WTC11 (cell line): Measurements from ENCODE around the gene STK24. TPM values are rescaled to one million over a fixed set of nuclear protein-coding genes. Genes with fewer than 3 reads are reported as not detected.
A peak's percentile ranks its signal among the peaks of the same experiment; 100 is the strongest.

Experiments used
- ATAC-seq: fragments of 200-7000 bp; cut with Tn5 transposase; 2 replicates; pipeline ENCODE4 v1.10.0; 2021; ENCODE audit warnings: mild to moderate bottlenecking, moderate library complexity
- CTCF ChIA-PET: fragments of 300-600 bp; sonication (Branson Sonifier 250); formaldehyde crosslinking; loops from one replicate; lab custom pipeline; 2021; ENCODE audit warnings: antibody characterized with exemption; lab: Charles Lee
- POLR2A ChIA-PET: fragments of 350-600 bp; sonication (Branson Sonifier 250); formaldehyde crosslinking; loops from one replicate; lab custom pipeline; 2021; ENCODE audit warnings: antibody characterized with exemption; lab: Charles Lee
- DNase-seq: peaks from one replicate; pipeline ENCODE4 v3.0.0; 2021; ENCODE audit warnings: low spot score
- H3K27ac Mint-ChIP-seq: 2 replicates; pipeline ENCODE4 v1.8.0; 2021; ENCODE audit warnings: mixed read lengths
- H3K27me3 Mint-ChIP-seq: 2 replicates; pipeline ENCODE4 v1.8.0; 2021; ENCODE audit warnings: low read depth, mild to moderate bottlenecking, moderate library complexity, mixed read lengths
- H3K36me3 Mint-ChIP-seq: 2 replicates; pipeline ENCODE4 v1.8.0; 2021; ENCODE audit warnings: mixed read lengths
- H3K4me1 Mint-ChIP-seq: 2 replicates; pipeline ENCODE4 v1.8.0; 2022; ENCODE audit warnings: mixed read lengths
- H3K4me3 Mint-ChIP-seq: 2 replicates; pipeline ENCODE4 v1.8.0; 2021; ENCODE audit warnings: mild to moderate bottlenecking, moderate library complexity, mixed read lengths
- H3K9me3 Mint-ChIP-seq: 2 replicates; pipeline ENCODE4 v1.8.0; 2021; ENCODE audit warnings: mixed read lengths
- CDX4 ChIP-seq: fragments of 250-450 bp; sonication (Bioruptor Pico); IDR thresholded peaks from 2 replicates; pipeline ENCODE4 v1.9.0; 2021; ENCODE audit warnings: moderate library complexity, mild to moderate bottlenecking, inconsistent platforms, borderline replicate concordance
- CREB1 ChIP-seq: sonication (generic); formaldehyde crosslinking; IDR thresholded peaks from 2 replicates; pipeline ENCODE4 v1.8.0; 2023; ENCODE audit warnings: mild to moderate bottlenecking, missing genetic modification reagents
- CREM ChIP-seq: sonication (generic); formaldehyde crosslinking; IDR thresholded peaks from 2 replicates; pipeline ENCODE4 v1.8.1; 2022; ENCODE audit warnings: mild to moderate bottlenecking, missing genetic modification reagents, moderate library complexity
- FOXJ3 ChIP-seq: sonication (generic); formaldehyde crosslinking; IDR thresholded peaks from 2 replicates; pipeline ENCODE4 v1.9.0; 2021; ENCODE audit warnings: missing genetic modification reagents, mild to moderate bottlenecking, borderline replicate concordance
- FOXP1 ChIP-seq: sonication (generic); formaldehyde crosslinking; IDR thresholded peaks from 2 replicates; pipeline ENCODE4 v1.8.0; 2022; ENCODE audit warnings: missing genetic modification reagents, mild to moderate bottlenecking, moderate library complexity, borderline replicate concordance
- GTF2I ChIP-seq: fragments of 250-450 bp; sonication (Bioruptor Pico); conservative IDR thresholded peaks from 2 replicates; pipeline ENCODE4 v1.4.0; 2021; ENCODE audit warnings: mild to moderate bottlenecking
- HMGA2 ChIP-seq: fragments of 250-450 bp; sonication (Bioruptor Pico); IDR thresholded peaks from 2 replicates; pipeline ENCODE4 v1.4.0; 2021; ENCODE audit warnings: mild to moderate bottlenecking, moderate library complexity
- NFATC4 ChIP-seq: fragments of 250-450 bp; sonication (Bioruptor Pico); IDR thresholded peaks from 2 replicates; pipeline ENCODE4 v1.9.0; 2021; ENCODE audit warnings: mild to moderate bottlenecking
- NFE2L1 ChIP-seq: sonication (generic); formaldehyde crosslinking; IDR thresholded peaks from 2 replicates; pipeline ENCODE4 v1.8.1; 2023; ENCODE audit warnings: missing genetic modification reagents
- NR3C1 ChIP-seq: sonication (generic); formaldehyde crosslinking; conservative IDR thresholded peaks from 2 replicates; pipeline ENCODE4 v1.8.1; 2023; ENCODE audit warnings: low read depth, mild to moderate bottlenecking, missing genetic modification reagents
- RELA ChIP-seq: sonication (generic); formaldehyde crosslinking; IDR thresholded peaks from 2 replicates; pipeline ENCODE4 v1.8.1; 2022; ENCODE audit warnings: missing genetic modification reagents, mild to moderate bottlenecking, borderline replicate concordance
- RORB ChIP-seq: fragments of 250-450 bp; sonication (Bioruptor Pico); IDR thresholded peaks from 2 replicates; pipeline ENCODE4 v1.9.0; 2021; ENCODE audit warnings: mild to moderate bottlenecking
- SMAD4 ChIP-seq: sonication (generic); formaldehyde crosslinking; IDR thresholded peaks from 2 replicates; pipeline ENCODE4 v1.8.0; 2022; ENCODE audit warnings: mild to moderate bottlenecking, missing genetic modification reagents
- ZBTB43 ChIP-seq: sonication (generic); formaldehyde crosslinking; IDR thresholded peaks from 2 replicates; pipeline ENCODE4 v1.8.1; 2023; ENCODE audit warnings: mild to moderate bottlenecking, missing genetic modification reagents
- ZNF138 ChIP-seq: sonication (generic); formaldehyde crosslinking; conservative IDR thresholded peaks from 2 replicates; pipeline ENCODE4 v1.8.1; 2022; ENCODE audit warnings: mild to moderate bottlenecking, moderate library complexity, missing genetic modification reagents
- ZNF232 ChIP-seq: sonication (generic); formaldehyde crosslinking; IDR thresholded peaks from 2 replicates; pipeline ENCODE4 v1.8.0; 2022; ENCODE audit warnings: mild to moderate bottlenecking, missing genetic modification reagents
- ZNF263 ChIP-seq: sonication (generic); formaldehyde crosslinking; IDR thresholded peaks from 2 replicates; pipeline ENCODE4 v1.8.1; 2022; ENCODE audit warnings: low read depth, mild to moderate bottlenecking, moderate library complexity, missing genetic modification reagents
- total RNA-seq: library from RNA; stranded (reverse); gene quantifications from 3 replicates; pipeline ENCODE4 v1.2.3, GENCODE V29; 2021
- TF ChIP-seq, protein P1 (sequence below): sonication (generic); formaldehyde crosslinking; IDR thresholded peaks from 2 replicates; pipeline ENCODE4 v1.8.1; 2022; ENCODE audit warnings: low read depth, missing genetic modification reagents, borderline replicate concordance
- TF ChIP-seq, protein P2 (sequence below): sonication (generic); formaldehyde crosslinking; IDR thresholded peaks from 2 replicates; pipeline ENCODE4 v1.8.1; 2023; ENCODE audit warnings: mild to moderate bottlenecking, missing genetic modification reagents, moderate library complexity
- TF ChIP-seq, protein P3 (sequence below): fragments of 250-450 bp; sonication (Bioruptor Pico); conservative IDR thresholded peaks from 2 replicates; pipeline ENCODE4 v1.9.0; 2021; ENCODE audit warnings: mild to moderate bottlenecking
- TF ChIP-seq, protein P4 (sequence below): sonication (generic); formaldehyde crosslinking; IDR thresholded peaks from 2 replicates; pipeline ENCODE4 v1.8.0; 2022; ENCODE audit warnings: mild to moderate bottlenecking, missing genetic modification reagents

STK24 gene
- total RNA-seq, 1 experiment from 2014 or later: 138 TPM

DNA sequence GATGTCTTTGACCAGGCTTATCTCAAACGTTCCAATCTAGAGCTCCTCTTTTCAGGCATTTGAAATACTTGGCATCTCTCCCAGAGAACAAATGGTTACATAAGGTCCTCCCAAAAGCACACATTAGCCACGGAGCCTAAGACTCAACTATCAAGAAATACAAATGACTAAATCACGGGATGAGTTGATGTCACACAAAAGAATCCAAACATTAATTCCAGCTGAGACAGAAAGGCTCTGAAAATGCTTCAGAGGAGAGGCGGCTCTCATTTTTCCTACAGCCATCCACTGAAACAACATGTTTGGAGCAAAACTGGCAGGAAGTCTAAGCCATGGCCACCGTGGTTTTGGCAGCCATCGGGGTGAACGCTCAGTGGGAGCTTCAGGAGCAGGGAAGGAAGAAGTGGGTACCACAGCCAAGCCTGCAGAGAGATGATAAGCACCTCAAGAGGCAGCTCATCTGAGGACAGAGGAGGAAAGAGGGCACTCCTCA is 122.5 kb downstream of the STK24 start:
- no peak for ATAC-seq
- ChIA-PET CTCF (interaction anchor here (0.7 to 2.0 kb wide), 7 partner anchors 8 to 599 kb away, joined by 3 to 8 read pairs (median 5); no protein-coding TSS in a partner anchor), POLR2A (no interaction called here)
- no peaks in the 10 kb centered on the region for H3K27me3 Mint-ChIP-seq
- peaks cover 42% of the 10 kb centered on the region for H3K36me3 Mint-ChIP-seq
- no peak for DNase-seq
- TF ChIP-seq GTF2I (CRISPR knock-in tag) (no peak), NFE2L1 (no peak), ZNF138 (CRISPR knock-in tag) (no peak), RELA (CRISPR knock-in tag) (no peak)
- TF ChIP-seq, protein P1, sequence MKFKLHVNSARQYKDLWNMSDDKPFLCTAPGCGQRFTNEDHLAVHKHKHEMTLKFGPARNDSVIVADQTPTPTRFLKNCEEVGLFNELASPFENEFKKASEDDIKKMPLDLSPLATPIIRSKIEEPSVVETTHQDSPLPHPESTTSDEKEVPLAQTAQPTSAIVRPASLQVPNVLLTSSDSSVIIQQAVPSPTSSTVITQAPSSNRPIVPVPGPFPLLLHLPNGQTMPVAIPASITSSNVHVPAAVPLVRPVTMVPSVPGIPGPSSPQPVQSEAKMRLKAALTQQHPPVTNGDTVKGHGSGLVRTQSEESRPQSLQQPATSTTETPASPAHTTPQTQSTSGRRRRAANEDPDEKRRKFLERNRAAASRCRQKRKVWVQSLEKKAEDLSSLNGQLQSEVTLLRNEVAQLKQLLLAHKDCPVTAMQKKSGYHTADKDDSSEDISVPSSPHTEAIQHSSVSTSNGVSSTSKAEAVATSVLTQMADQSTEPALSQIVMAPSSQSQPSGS: no peak
- TF ChIP-seq, protein P2, sequence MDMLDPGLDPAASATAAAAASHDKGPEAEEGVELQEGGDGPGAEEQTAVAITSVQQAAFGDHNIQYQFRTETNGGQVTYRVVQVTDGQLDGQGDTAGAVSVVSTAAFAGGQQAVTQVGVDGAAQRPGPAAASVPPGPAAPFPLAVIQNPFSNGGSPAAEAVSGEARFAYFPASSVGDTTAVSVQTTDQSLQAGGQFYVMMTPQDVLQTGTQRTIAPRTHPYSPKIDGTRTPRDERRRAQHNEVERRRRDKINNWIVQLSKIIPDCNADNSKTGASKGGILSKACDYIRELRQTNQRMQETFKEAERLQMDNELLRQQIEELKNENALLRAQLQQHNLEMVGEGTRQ (CRISPR knock-in tag): no peak
- TF ChIP-seq, protein P3, sequence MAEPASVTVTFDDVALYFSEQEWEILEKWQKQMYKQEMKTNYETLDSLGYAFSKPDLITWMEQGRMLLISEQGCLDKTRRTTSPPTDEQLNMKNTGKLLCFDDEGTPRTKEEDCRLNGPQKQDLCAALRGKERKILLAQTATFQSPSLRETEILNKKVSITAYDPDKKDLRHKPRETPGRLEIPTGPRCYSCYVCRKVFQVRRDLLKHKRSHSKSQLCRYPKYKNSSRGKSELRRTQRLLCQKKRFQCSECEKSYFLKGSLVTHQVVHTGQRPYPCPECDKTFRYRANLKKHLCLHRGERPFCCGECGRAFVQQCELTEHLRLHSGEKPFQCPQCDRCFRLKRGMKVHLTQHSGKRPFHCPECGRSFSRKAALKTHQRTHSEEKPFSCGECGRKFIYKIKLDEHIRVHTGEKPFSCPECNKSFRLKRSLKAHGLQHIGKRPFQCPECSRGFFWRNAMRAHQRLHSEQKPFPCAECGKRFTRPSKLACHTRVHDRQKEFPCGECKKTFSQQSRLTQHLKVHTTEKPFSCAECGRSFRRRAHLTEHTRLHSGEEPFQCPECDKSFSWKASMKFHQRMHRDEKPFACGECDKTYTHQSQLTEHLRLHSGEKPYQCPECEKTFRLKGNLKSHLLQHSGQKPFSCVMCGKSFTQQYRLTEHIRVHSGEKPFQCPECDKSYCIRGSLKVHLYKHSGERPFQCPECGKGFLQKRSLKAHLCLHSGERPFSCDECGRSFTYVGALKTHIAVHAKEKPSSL: no peak
- H3K4me1 Mint-ChIP-seq: peaks cover 25% of the 10 kb centered on the region
- H3K9me3 Mint-ChIP-seq: no peaks in the 10 kb centered on the region
- no peak overlapping the region for H3K4me3 Mint-ChIP-seq
- H3K27ac Mint-ChIP-seq: peak overlapping the region; percentile 82

GRCh38 chr13:98452851-98453843 is 123.8 kb downstream of the STK24 start:
- no peak overlapping the region for H3K4me3 Mint-ChIP-seq
- no peaks in the 10 kb centered on the region for H3K27me3 Mint-ChIP-seq
- DNase-seq: no peak
- CTCF ChIA-PET: no interaction called here
- H3K27ac Mint-ChIP-seq: no peak overlapping the region
- peaks cover 28% of the 10 kb centered on the region for H3K4me1 Mint-ChIP-seq
- no peak for ATAC-seq
- no peak for TF ChIP-seq FOXJ3 (CRISPR knock-in tag)
- no peak for TF ChIP-seq ZNF232 (CRISPR knock-in tag)
- TF ChIP-seq CREB1: no peak
- TF ChIP-seq ZNF263 (CRISPR knock-in tag): no peak
- no peak for TF ChIP-seq ZBTB43
- no peak for TF ChIP-seq NFATC4
- no peak for TF ChIP-seq NR3C1 (CRISPR knock-in tag)
- TF ChIP-seq NFE2L1: no peak
- TF ChIP-seq FOXP1 (CRISPR knock-in tag): no peak
- TF ChIP-seq CDX4: no peak
- TF ChIP-seq HMGA2 (CRISPR knock-in tag): no peak
- TF ChIP-seq, protein P4, sequence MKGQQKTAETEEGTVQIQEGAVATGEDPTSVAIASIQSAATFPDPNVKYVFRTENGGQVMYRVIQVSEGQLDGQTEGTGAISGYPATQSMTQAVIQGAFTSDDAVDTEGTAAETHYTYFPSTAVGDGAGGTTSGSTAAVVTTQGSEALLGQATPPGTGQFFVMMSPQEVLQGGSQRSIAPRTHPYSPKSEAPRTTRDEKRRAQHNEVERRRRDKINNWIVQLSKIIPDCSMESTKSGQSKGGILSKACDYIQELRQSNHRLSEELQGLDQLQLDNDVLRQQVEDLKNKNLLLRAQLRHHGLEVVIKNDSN (CRISPR knock-in tag): no peak
- TF ChIP-seq SMAD4 (CRISPR knock-in tag): no peak
- TF ChIP-seq RORB (CRISPR knock-in tag): no peak
- TF ChIP-seq CREM (CRISPR knock-in tag): no peak
- peaks cover 51% of the 10 kb centered on the region for H3K36me3 Mint-ChIP-seq
- POLR2A ChIA-PET: no interaction called here
- no peaks in the 10 kb centered on the region for H3K9me3 Mint-ChIP-seq
